ENCODE data around the gene PTPRG.

- TF ChIP-seq CTCF (IDR thresholded peaks at IDR 0.05; ENCODE audit: insufficient read depth, low read depth, low read length) (no peak), EZH2 (IDR thresholded peaks at IDR 0.05; ENCODE audit: insufficient read depth, low read length) (no peak)
Measured at GRCh38 chr3:62142331-62143085, 581.1 kb downstream of the PTPRG start.
